Subcutaneous adipose tissue (tissue), 4 donors: Measurements from ENCODE around the gene EIPR1. TPM values are rescaled to one million over a fixed set of nuclear protein-coding genes. Genes with fewer than 3 reads are reported as not detected.

Source experiments
- CTCF ChIP-seq: fragments of 450-650 bp; IDR thresholded peaks from one replicate; pipeline ENCODE4 v1.5.1; 2016; ENCODE audit warnings: low read depth, mild to moderate bottlenecking, control low read depth, antibody characterized with exemption, moderate library complexity
- total RNA-seq, 4 donors: library from RNA; depleted of rRNA; stranded (reverse); fragments of >200 nt; gene quantifications; one replicate each; pipeline ENCODE4 v1.1.0, GENCODE V29; 2016

Gene EIPR1
- total RNA-seq: 10 to 100 TPM; 13.9 to 27.6 (median 16.1) TPM

DNA sequence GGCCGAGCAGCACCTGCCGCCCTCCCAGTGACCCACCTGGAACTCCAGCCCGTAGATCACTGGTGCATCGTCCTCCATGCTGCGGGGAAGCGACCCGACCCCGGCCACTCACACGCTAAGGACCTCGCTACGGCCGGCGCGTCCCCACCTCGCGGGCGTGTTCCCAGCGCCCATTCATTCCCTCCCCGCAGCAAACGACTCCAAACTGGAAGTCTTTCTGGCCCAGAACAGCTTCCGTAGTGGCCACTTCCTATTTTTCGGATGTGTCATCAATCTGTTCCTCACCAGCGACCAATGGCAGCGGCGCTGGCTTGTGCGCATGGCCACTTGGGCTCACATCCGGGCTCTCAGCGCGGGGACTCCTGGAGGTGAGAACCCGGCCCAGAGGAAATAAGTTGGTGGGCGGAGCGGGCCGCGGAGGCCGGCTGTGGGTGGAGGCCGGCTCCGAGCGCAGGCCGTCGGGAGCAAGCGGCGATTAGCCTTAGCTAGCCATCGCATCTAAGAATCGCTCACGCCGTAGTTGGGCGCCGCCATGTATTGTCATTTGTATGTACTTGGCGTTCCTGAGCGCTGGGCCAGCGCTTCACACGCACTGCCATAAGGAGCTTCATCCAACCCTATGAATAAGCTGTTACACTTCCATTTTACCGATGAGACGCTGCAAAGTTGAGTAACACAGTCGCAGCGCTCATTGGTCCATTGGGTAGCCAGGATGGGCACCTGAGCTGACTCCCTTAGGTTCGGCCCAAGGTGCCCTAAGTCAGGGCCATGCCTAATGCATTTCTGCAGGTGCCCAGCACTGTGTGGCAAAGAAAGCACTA is at the start of gene EIPR1:
Gene EIPR1, minus strand, starts transcription at position 207 of the 821 bp plus-strand sequence. Its CDS starts 129 bp downstream, at position 78.
- TF ChIP-seq CTCF: no peak

GRCh38 chr2:3427272-3427671 is 49.7 kb upstream of the EIPR1 start:
- TF ChIP-seq CTCF: no peak

GRCh38 chr2:3426615-3427014 is 49.0 kb upstream of the EIPR1 start:
- TF ChIP-seq CTCF: no peak

DNA sequence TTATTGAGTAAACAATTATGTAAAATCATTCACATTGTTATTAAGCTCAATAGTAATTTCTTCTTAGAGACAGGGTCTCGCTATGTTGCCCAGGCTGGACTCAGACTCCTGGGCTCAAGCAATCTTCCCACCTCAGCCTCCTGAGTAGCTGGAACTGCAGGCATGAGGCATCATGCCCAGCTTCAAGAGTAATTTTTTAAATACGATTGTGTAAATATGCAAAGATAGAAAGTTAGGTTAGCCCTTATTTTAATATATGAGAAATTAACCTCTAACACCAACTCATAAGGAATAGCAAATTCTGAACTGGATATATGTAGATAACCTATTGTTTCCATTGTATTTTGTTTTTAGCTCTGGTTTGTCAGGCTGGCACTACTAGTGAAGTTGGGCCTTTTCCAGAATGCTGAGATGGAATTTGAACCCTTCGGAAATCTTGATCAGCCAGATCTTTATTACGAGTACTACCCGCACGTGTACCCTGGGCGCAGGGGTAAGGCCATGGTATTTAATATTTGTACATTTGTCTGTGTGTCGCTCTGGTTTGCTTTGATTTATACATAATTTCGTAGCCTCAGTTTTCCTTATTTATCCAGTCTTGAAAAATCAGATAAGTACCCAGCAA is 46.7 kb upstream of the EIPR1 start:
- TF ChIP-seq CTCF: no peak

- no peak for TF ChIP-seq CTCF
Observed at GRCh38 chr2:3423492-3424170, 46.0 kb upstream of the EIPR1 start.

- TF ChIP-seq CTCF: no peak
Observed at GRCh38 chr2:3422161-3422779, 44.7 kb upstream of the EIPR1 start.
